Endothelial cell of umbilical vein (primary cell): Measurements from ENCODE around the gene AMN. TPM values are rescaled to one million over a fixed set of nuclear protein-coding genes. Genes with fewer than 3 reads are reported as not detected.

Source experiments
- BruUV-seq: library from RNA; stranded (reverse); fragments of 400-500 nt; replicated peaks from 2 replicates; lab custom pipeline; 2021; lab: Mats Ljungman, UMichigan
- CTCF ChIA-PET: fragments of 300-600, 350-600 bp; sonication (Branson Sonifier 250); formaldehyde crosslinking; loops from one replicate; lab custom pipeline; 2021; ENCODE audit warnings: antibody characterized with exemption, inconsistent platforms; lab: Charles Lee
- POLR2A ChIA-PET: fragments of 300-600, 350-600 bp; sonication (Branson Sonifier 250); formaldehyde crosslinking; loops from one replicate; lab custom pipeline; 2021; ENCODE audit warnings: antibody characterized with exemption, inconsistent platforms; lab: Charles Lee
- DNase-seq: peaks from one replicate; pipeline ENCODE4 v3.0.0-alpha.2; 2011; ENCODE audit warnings: low read depth, low spot score
- FAIRE-seq: peaks from 2 replicates; lab custom pipeline; 2011; peaks lifted over from hg19 to GRCh38; lab: Jason Lieb, UNC
- H2AFZ ChIP-seq: 2 replicates; pipeline ENCODE4 v1.6.0; 2012; ENCODE audit warnings: low read depth, low read length, control low read depth, inconsistent platforms
- H3K27ac ChIP-seq: 2 replicates; pipeline ENCODE4 v1.5.1; 2011; ENCODE audit warnings: low read depth, mild to moderate bottlenecking, control low read depth, low read length, moderate library complexity; ENCODE audit not compliant: insufficient read depth
- H3K27me3 ChIP-seq, 2 experiments: 2 replicates each; pipeline versions ENCODE4 v1.6.0 to v1.6.1; 2011; ENCODE audit warnings: low read length in 2 of 2, mixed read lengths in 1 of 2; ENCODE audit not compliant: control insufficient read depth in 2 of 2, insufficient read depth in 2 of 2
- H3K36me3 ChIP-seq, 2 experiments: 2 replicates in 1 of 2; 3 replicates in 1 of 2; pipeline ENCODE4 v1.5.1; 2011; ENCODE audit warnings: low read length in 2 of 2, mild to moderate bottlenecking in 1 of 2, moderate library complexity in 1 of 2; ENCODE audit not compliant: control insufficient read depth in 2 of 2, insufficient read depth in 2 of 2; ENCODE audit errors: extremely low read depth in 1 of 2
- H3K4me1 ChIP-seq: 3 replicates; pipeline ENCODE4 v1.5.1; 2011; ENCODE audit warnings: mild to moderate bottlenecking, low read length; ENCODE audit not compliant: control insufficient read depth, insufficient read depth; ENCODE audit errors: extremely low read depth
- H3K4me2 ChIP-seq: 2 replicates; pipeline ENCODE4 v1.6.1; 2011; ENCODE audit warnings: low read length, control low read depth, mixed read lengths; ENCODE audit not compliant: insufficient read depth
- H3K4me3 ChIP-seq, 3 experiments: fragments of 200-600 bp in 1 of 3; sonication (generic), shearing (Covaris generic) in 1 of 3; replicated peaks in 1 of 3; 2 replicates each; pipeline ENCODE4 v1.5.1; 2011 to 2016; ENCODE audit warnings: control low read depth in 3 of 3, low read length in 3 of 3, mild to moderate bottlenecking in 2 of 3, inconsistent platforms in 1 of 3, low read depth in 1 of 3, moderate library complexity in 1 of 3; ENCODE audit not compliant: insufficient read depth in 1 of 3
- H3K79me2 ChIP-seq: 2 replicates; pipeline ENCODE4 v1.6.0; 2012; ENCODE audit warnings: low read length, inconsistent platforms; ENCODE audit not compliant: control insufficient read depth, insufficient read depth
- H3K9ac ChIP-seq: replicated peaks from 2 replicates; pipeline ENCODE3; 2011; ENCODE audit warnings: low read length, control low read depth; ENCODE audit not compliant: insufficient read depth; ENCODE audit errors: extremely low read depth
- H3K9me1 ChIP-seq: replicated peaks from 3 replicates; pipeline ENCODE4 v1.6.0; 2011; ENCODE audit warnings: mild to moderate bottlenecking, low read length; ENCODE audit not compliant: control insufficient read depth, insufficient read depth; ENCODE audit errors: extremely low read depth
- H3K9me3 ChIP-seq: replicated peaks from 2 replicates; pipeline ENCODE4 v1.5.1; 2012; ENCODE audit warnings: low read length, inconsistent platforms; ENCODE audit not compliant: control insufficient read depth, insufficient read depth
- H4K20me1 ChIP-seq: replicated peaks from 2 replicates; pipeline ENCODE3; 2011; ENCODE audit warnings: mild to moderate bottlenecking, low read length; ENCODE audit not compliant: control insufficient read depth, insufficient read depth; ENCODE audit errors: extremely low read depth
- EZH2 ChIP-seq: IDR thresholded peaks from 2 replicates; pipeline ENCODE4 v1.6.1; 2012; ENCODE audit warnings: borderline replicate concordance, low read depth, mild to moderate bottlenecking, moderate library complexity, low read length, inconsistent platforms; ENCODE audit not compliant: severe bottlenecking
- FOS ChIP-seq: IDR thresholded peaks from 2 replicates; pipeline ENCODE4 v1.6.1; 2011; ENCODE audit warnings: mild to moderate bottlenecking, low read length, moderate library complexity, borderline replicate concordance; ENCODE audit not compliant: insufficient read depth
- GATA2 ChIP-seq: IDR thresholded peaks from 2 replicates; pipeline ENCODE4 v1.7.0; 2011; ENCODE audit warnings: low read depth, mild to moderate bottlenecking, moderate library complexity, mixed read lengths, low read length; ENCODE audit not compliant: insufficient read length, insufficient read depth
- JUN ChIP-seq: IDR thresholded peaks from 2 replicates; pipeline ENCODE4 v1.6.1; 2011; ENCODE audit warnings: borderline replicate concordance, low read depth; ENCODE audit not compliant: insufficient read length, insufficient read depth
- MYC ChIP-seq: IDR thresholded peaks from one replicate; pipeline ENCODE4 v1.6.1; 2011; ENCODE audit warnings: mild to moderate bottlenecking, low read depth, low read length
- POLR2A ChIP-seq: IDR thresholded peaks from 2 replicates; pipeline ENCODE4 v1.6.1; 2012; ENCODE audit warnings: low read depth, mild to moderate bottlenecking, control low read depth, low read length
- POLR2AphosphoS5 ChIP-seq: IDR thresholded peaks from 2 replicates; pipeline ENCODE4 v1.6.1; 2012; ENCODE audit warnings: low read depth, mild to moderate bottlenecking, control low read depth, low read length, moderate library complexity; ENCODE audit not compliant: insufficient read depth
- dilution Hi-C: fragments of 300-500 bp; cut with MboI; formaldehyde crosslinking; loops from one replicate; pipeline ENCODE4 v1.15.0; 2019; ENCODE audit warnings: low sequenced_read_pairs; ENCODE audit not compliant: extremely low pct_ligation_motif_present
- intact Hi-C: fragments of 100-400 bp; cut with micrococcal nuclease; formaldehyde crosslinking; loops from one replicate; pipeline ENCODE4 v1.10.0; 2022
- polyA plus RNA-seq, 4 experiments: library from polyadenylated mRNA; depleted of rRNA in 3 of 4; stranded (reverse) in 3 of 4; unstranded in 1 of 4; fragments of >200 nt; gene quantifications; 2 replicates each; pipeline versions ENCODE4 v1.2.1 to v1.2.3, GENCODE V29; 2011 to 2012; ENCODE audit warnings: missing spikeins in 1 of 4
- total RNA-seq: library from RNA; stranded (reverse); gene quantifications from 2 replicates; pipeline ENCODE4 v1.2.3, GENCODE V29; 2021
- TF ChIP-seq, protein P1 (sequence below), 2 donors: IDR thresholded peaks; 1 replicate in 1 of 2; 2 replicates in 1 of 2; pipeline ENCODE4 v1.5.1; 2011; ENCODE audit warnings: low read length in 2 of 2, mild to moderate bottlenecking in 2 of 2, moderate library complexity in 2 of 2, control low read depth in 1 of 2, inconsistent platforms in 1 of 2, low read depth in 1 of 2; ENCODE audit not compliant: insufficient read depth in 1 of 2; ENCODE audit errors: extremely low read depth in 1 of 2
- TF ChIP-seq, protein P2 (sequence below): IDR thresholded peaks from 2 replicates; pipeline ENCODE4 v1.6.1; 2011; ENCODE audit not compliant: insufficient read depth, insufficient read length

The AMN gene
- total and polyA plus RNA-seq, 2 donors (not counting 3 experiments of a cell fraction or from before 2014, with no cell fraction given), result 0.03 TPM; not detected in 1

DNA sequence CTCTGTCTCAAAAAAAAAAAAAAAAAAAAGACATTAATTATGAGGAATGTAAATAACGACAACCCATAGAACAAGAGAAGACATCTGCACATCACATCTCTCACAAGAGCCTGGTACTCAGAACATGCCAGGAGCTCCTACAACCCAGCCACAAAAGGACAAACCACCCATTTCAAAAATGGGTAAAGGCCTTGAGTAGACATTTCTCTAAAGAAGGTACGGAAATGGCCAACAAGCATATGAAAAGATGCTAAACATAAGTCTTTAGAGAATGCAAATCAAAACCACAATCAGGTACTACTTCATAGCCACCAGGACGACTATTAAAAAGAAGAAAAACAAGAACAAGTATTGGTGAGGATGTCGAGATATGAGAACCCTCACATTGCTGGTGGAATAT lies 13.3 kb downstream of the AMN start:
- dilution Hi-C loops (no loop called here), intact Hi-C loops (no loop called here)
- H3K4me3 ChIP-seq, result no peak overlapping the region
- H3K4me1 ChIP-seq, result no peaks in the 10 kb centered on the region
- no peak overlapping the region for H3K27ac ChIP-seq
- no peak overlapping the region for H3K4me2 ChIP-seq
- FAIRE-seq (no peak), DNase-seq (no peak)
- H3K9ac ChIP-seq, result no peak overlapping the region
- H3K9me3 ChIP-seq, result no peaks in the 10 kb centered on the region
- CTCF ChIA-PET, result interaction anchor here (1.2 kb wide), 1 partner anchor 241 kb away, joined by 4 read pairs; no protein-coding TSS in a partner anchor
- no peaks in the 10 kb centered on the region for H3K9me1 ChIP-seq
- H3K36me3 ChIP-seq, result peaks cover 13 to 42% of the 10 kb centered on the region in 2 experiments
- no TSS peak for BruUV-seq
- TF ChIP-seq GATA2 (no peak), EZH2 (no peak), FOS (no peak), POLR2A (no peak), MYC (no peak), POLR2AphosphoS5 (no peak), JUN (no peak)
- TF ChIP-seq, protein P1, sequence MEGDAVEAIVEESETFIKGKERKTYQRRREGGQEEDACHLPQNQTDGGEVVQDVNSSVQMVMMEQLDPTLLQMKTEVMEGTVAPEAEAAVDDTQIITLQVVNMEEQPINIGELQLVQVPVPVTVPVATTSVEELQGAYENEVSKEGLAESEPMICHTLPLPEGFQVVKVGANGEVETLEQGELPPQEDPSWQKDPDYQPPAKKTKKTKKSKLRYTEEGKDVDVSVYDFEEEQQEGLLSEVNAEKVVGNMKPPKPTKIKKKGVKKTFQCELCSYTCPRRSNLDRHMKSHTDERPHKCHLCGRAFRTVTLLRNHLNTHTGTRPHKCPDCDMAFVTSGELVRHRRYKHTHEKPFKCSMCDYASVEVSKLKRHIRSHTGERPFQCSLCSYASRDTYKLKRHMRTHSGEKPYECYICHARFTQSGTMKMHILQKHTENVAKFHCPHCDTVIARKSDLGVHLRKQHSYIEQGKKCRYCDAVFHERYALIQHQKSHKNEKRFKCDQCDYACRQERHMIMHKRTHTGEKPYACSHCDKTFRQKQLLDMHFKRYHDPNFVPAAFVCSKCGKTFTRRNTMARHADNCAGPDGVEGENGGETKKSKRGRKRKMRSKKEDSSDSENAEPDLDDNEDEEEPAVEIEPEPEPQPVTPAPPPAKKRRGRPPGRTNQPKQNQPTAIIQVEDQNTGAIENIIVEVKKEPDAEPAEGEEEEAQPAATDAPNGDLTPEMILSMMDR (IDR thresholded peaks at IDR 0.05; ENCODE audit: extremely low read depth in 1 of 2, insufficient read depth in 1 of 2, low read depth in 1 of 2, low read length in 2 of 2), result no peak
- TF ChIP-seq, protein P2, sequence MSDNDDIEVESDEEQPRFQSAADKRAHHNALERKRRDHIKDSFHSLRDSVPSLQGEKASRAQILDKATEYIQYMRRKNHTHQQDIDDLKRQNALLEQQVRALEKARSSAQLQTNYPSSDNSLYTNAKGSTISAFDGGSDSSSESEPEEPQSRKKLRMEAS, result no peak
- no peaks in the 10 kb centered on the region for H3K79me2 ChIP-seq
- H3K27me3 ChIP-seq, result peaks cover 0 to under 1% of the 10 kb centered on the region in 2 experiments
- H2AFZ ChIP-seq, result no peak overlapping the region
- POLR2A ChIA-PET, result no interaction called here
- H4K20me1 ChIP-seq, result no peaks in the 10 kb centered on the region
